Pulmonary artery endothelial cell (primary cell): Measurements from ENCODE around the gene RGS5. TPM values are rescaled to one million over a fixed set of nuclear protein-coding genes. Genes with fewer than 3 reads are reported as not detected.

Experiments used
- DNase-seq: peaks from one replicate; pipeline ENCODE4 v3.0.0-alpha.2; 2011; ENCODE audit warnings: low read depth, low spot score
- total RNA-seq: library from RNA; depleted of rRNA; stranded (reverse); fragments of >200 nt; gene quantifications from 2 replicates; pipeline ENCODE4 v1.2.3, GENCODE V29; 2014

Gene RGS5
- total RNA-seq, 1 donor from 2014 or later, result 189 TPM

DNA sequence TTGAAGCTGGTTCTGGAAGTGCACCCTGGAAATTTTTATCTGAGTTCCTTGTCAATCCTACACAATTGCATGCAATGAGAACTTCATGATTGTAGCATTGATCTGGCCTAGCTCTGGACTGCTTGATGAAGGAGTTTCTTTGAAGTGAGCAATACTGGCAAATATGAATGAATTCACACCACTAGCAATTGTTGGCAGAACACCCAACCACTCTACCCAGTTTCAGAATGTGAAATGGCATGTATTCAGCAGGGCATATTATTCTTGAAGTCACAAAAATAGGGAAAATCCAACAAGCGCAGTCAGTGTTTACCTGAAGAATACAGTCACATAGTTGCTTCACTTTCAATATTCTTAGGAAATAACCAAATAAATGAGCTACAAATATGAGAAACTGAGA, 57.3 kb downstream of the RGS5 start:
- no peak for DNase-seq

DNA sequence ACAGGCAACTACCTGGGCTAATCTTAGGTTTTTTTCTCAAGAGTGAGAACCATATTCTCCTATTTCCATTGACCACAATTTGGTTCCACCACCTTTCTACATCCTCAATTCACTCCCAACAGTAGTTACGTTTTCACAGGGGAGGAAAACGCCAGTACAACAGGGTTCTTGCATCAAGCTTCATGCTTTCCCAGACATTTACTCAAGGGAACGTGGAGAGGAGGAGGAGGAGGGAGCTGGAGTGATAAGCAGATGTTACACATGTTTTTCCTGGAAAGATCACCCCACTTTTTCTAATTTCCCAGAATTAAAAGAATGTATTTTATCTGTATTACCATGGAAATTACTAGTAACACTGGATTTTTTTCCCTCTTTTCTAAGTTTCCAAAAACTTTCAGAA, 58.3 kb downstream of the RGS5 start:
- no peak for DNase-seq

DNA sequence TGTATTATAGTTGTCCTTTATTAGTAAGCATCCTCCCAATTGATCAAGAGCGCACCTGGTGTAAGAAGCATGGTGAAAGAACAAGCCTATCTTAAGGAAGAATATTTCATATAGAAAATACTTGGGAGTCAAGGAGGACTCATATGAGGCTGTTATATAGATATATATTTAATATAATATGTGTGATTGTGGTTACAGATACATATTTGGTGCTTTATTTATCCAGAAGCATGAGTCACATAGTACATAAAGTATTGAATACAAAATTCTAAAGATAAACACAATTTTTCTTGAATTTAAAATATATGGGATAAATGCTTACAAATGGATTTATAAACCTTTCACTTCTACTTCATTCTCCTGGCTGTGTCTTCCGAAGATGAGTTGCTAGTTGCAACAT, 60.6 kb downstream of the RGS5 start:
- no peak for DNase-seq

DNA sequence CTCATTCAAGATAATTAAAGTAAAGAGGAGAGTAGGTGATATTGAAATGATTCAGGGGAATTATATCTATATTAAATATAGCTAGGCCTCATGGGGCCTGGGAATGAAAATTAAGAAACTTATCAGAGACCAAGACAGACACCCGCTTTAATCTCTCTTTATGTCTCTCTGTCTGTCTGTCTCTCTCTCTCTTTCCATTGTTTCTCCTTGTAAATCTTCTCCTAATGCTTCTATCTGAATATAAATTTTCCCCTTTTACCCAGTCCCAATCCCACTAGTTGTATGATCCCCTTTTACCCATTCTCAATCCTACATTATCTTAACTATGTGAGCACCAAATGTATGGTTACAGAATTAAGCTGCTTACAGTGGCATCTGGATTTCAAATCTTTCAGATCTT, 61.2 kb downstream of the RGS5 start:
- DNase-seq, result no peak

DNA sequence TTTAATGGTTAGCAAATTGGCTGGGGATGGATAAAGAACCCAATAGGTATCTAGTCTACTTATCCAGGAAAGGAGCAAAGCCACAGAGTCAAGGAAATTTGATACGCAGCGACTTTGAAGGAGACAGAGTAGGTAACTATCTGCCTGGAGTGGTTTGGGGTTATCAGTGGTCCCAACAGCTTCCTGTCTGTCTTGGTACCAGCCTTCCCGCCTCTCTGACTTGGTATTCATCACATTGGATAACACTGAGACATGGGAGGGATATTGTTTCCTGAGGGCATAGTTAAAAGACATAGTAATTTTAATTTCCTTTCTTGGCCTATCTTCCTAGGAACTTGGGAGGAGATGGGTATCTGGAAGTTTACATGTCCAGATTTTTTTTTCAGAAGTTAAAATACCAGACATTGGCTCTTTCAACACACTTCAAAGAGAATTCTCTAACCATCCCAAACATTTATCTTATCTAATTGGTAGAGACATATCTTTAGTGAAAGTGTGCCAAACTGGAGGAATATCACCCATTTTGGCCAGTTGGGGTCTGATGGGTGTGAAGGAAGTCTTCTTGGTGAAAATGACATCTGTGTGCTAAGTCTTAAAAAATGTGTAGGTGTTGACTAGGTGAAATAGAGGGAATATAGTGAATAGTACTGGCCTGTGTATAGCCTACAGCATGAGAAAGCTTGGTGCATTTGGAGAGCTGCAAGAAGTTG, 65.0 kb downstream of the RGS5 start:
- DNase-seq, result no peak

DNA sequence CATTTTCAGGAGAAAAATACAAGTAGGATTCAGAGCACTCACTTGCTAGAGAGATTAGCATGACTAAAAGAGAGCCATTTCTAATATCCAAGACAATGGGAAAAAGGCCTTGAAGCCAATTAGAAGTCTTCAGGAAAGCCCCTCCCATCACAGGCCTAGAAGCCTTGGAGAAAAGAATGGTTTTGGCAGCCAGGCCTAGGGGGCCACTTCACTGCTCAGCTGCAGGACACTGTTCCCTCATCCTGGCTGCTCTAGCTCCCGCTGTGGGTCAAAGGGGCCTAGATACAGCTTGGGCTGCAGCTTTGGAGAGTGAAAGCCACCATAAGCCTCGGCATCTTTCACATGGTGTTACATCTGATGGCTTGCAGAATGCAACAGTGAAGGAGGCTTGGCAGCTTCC, 70.7 kb downstream of the RGS5 start:
- no peak for DNase-seq

DNA sequence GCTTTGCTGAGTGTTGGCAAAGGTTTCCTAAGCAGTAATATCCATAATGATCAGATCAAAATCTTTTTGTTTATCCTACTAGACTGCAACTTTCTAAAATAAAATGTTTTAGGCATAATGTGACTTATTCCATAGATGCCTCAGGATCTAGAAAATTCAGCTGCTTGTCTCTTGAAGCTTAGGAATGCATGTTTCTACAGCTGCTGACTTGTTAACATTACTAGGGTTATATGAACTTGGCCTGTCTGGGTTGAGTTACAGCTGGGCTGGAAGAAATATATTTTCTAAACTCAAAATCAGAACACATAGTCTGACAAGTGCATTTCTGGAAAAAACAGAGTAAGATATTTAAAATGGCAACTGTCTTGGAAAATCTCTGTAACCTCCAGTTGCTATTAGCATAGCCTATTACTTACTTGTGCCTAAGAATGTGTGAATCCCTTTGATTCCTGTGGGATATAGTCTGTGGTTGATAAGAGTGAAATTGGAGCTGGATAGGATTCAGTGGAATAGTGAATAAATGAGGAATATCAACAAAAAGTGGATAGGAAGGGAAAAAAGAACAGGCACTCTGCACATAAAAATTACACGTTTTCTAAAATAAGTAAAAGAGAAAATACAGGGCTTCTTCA, 72.4 kb downstream of the RGS5 start:
- no peak for DNase-seq

DNA sequence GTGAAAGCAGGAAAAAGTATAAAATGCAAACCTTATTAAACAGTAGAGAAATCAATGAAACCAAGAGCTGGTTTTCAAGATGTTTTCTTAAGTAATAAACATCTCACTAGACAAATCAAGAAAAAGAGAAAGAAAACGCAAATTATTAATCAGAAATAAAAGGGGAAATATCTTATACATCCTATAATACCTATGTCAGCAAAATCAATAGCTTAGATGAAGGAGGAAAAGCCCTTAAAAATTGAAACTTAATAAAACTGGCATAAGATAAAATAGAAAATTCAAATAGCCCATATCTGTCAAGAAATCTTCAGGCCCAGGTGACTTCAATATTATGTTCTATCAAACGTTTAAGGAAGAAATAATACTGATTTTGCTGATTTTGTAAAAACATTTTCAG, 74.4 kb downstream of the RGS5 start:
- DNase-seq, result no peak

DNA sequence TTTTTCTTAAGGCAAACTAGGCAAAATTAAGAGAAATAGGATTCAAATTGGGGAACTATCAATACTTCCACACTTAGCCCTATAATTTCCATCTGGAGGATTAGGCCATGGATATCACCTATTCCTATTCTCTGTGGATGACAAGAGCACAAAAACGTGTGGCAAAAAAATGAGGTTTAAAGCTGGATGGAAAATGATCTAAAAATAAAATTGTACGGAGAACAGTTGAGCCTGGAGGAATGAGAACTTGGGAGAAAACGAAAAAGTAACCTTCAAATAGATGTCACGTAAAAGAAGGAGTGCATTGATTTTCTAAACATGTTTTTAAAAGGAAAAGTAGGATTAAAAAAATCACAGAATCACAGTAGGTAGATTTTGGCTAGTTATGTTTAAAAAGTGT, 77.9 kb downstream of the RGS5 start:
- no peak for DNase-seq

DNA sequence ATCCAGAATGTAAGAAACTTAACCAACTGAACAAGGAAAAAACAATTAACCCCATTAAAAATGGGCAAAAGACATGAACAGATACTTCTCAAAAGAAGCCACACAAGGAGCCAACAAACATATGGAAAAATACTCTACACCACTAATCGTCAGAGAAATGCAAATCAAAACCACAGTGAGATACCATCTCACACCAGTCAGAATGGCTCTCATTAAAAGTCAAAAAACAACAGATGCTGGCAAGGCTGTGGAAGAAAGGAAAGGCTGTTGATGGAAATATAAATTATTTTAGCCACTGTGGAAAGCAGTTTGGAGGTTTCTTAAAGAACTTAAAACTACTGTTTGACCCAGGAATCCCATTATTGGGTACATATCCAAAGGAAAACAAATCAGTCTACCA, 82.3 kb downstream of the RGS5 start:
- no peak for DNase-seq

DNA sequence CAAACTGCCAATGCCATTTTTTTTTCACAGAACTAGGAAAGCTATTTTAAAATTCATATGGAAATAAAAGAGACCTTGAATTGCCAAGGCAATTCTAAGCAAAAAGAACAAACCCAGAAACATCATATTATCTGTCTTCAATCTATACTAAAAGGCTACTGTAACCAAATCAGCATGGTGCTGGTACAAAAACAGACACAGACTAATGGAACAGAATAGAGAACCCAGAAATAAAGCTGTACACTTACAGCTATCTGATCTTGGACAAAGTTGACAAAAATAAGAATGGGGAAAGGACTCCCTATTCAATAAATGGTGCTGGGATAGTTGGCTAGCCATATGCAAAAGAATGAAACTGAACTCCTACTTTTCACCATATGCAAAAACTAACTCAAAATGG, 83.0 kb downstream of the RGS5 start:
- no peak for DNase-seq

DNA sequence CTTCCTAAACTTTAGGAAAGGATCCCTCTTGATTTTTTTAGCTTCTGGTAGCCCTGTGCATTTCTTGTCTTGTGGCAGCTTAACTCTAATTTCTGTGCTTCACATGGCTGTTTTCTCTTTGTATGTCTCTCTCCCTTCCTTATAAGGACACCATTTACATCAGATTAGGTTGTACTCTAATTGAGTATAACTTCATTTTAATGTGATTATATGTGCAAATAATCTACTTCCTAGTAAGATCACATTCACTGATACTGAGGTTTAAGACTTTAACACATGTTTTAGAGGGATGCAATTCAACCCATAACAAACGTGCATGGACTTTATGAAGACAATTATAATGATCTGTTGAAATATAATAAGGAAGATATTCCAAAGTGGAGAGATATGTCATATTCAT, 86.8 kb downstream of the RGS5 start:
- DNase-seq, result no peak

DNA sequence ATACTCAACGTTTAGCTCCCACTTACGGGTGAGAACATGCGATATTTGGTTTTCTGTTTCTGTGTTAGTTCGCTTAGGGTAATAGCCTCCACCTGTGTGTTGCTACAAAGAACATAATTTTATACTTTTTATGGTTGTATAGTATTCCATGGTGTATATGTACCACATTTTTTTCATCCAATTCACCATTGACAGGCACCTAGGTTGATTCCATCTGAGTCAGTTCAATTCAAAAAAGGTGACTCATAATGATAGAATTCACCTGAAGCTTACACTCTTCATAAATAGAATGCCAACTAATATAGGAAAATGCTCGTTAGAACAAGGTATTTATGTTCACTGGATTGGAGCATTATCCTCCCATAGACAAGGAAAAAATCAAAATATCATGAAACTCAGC, 95.1 kb downstream of the RGS5 start:
- DNase-seq, result no peak

DNA sequence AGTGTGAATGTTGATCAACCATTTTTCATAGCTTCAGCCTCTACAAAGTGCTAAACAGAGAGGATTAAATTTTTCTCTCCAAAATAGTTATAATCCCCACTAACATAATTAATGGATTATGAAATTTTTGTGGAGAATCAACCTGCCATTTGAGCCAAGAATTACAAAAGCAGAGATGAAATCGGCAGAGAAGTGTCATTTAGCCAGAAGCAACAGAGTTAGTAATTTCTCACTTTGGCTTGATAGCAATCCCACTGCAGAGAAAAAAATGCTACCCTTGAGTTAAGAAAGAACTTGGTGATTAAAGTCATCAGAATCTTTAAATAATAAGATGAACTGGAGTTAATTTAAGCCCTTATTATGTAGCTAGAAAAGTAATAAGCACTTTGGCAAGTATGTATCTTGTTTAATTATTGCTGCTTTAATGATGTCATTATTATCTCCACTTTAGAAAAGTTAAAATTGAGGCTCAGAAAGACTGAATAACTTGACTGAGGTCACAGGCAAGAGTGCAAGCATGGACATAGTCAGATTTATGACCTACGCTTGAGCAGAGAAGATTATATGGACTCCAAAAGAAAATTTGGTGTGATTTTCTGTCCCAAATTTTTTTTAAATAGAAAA, 96.2 kb downstream of the RGS5 start:
- no peak for DNase-seq

DNA sequence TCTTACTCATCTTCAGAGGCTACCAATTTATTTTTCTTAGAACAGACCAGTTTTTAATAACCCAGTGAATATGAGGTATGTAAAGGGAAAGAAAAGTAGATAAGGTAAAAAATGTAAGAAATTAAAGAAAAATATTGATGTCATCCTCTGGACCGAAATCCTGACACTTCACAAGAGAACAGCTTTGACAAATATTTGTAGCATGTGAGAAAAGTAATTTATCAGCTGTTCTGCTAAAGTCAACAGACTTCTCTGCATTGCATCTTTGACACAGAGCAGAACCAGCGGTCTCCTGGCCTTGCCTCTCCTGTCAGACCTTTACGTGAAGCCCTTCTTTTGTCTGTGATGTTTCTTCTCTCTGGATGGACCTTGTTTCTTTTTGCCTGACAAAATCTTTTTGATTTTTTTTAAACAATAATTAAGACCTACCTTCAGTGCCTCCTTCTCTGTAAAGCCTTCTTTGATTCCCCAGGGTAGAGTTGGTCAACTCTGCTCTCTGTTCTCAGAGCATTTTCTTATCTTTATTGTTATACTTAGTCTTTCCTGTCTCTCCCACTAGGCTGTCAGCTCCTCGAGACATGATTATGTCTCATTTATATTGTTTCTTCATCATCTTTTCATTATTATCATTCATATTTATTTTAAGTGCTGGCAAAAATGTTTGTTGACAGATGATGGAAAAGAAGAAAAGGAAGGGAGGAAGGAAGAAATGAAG, 98.2 kb downstream of the RGS5 start:
- no peak for DNase-seq

DNA sequence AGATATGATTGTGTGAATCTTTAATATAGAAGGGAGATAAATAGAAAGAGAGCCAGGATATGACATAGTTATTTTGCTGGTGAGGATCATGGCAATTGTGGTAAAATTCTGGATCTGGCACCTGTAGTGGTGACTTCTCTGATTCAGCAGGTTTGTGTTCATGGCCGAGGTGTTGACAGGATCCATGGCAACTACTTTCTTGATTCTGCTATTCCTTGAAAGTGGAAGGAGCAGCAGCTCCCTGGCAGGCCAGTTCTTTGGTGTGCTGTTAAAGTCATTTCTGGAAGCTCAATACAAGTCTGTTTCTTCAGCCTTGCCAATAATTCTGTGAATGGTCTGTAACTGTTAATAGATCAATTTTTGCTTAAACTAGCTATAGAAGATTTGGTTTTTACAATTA, 100.1 kb downstream of the RGS5 start:
- no peak for DNase-seq

DNA sequence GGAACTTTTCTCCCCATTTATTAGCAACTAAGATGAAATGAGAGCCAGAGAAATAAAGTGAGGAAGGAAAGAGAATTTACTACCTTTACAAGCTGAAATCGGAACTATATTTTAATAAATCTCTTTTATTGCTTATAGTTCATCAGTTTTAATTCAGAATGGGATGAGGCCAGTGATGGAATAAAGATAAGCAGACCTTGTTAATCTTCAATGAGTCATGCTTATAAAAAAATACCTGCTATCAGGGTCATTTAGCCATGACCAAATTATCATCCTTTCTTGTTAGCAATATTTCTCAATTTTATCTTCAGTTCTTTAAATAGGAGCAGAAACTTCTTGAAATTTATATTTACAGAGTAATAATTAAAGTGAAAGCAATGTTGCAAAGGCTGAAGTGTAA, 107.5 kb downstream of the RGS5 start:
- no peak for DNase-seq

DNA sequence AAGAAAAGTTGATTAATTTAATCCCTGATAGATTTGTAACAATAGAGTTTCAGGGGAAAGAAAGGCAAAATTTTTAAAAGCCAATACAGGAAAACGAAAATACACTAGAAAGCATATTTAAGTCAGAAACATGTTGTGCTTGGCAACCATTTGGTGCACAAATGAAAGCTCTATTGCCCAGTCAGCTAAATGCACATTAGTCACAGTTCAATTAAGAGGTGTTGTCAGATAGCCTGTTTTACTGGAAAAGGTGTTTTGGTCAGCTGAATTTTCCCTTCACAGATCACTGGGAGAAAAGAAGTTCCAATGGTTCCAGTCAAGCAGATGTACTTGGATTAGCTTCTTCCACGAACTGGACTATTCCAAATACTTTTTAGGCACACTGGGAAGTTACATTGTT, 108.1 kb downstream of the RGS5 start:
- no peak for DNase-seq

DNA sequence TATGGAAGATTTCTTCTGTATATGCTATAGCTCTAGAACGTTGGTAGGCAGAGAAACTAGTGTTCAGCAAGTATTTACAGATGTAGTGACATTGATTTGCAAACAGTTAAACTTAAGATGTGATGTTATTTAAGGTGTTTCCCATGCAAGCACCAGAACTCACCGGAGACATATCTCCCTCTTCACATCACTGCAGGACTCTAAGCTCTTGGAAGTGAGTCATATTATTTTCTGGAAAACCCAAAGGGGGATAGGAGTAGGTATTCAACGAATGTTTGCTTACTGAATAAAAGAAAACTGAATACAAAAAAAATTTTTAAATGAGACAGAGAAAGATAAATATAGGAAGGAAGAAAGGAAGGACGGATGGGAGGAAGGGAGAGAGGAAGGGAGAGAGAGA, 108.5 kb downstream of the RGS5 start:
- no peak for DNase-seq

DNA sequence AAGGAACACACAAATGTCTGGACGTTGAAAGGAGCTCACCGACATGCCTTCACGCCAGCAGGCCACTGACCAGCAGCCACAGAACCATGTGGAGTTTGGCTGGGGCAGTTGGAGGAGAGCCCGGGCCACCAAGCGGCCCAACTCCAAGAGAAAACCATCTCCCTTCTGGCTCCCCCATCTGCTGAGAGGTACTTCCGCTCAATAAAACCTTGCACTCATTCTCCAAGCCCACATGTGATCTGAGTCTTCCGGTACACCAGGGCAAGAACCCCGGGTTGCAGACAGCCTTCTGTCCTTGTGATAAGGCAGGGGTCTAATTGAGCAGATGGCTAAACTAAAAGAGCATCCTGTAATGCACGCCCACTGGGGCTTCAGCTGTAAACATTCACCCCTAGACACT, 109.1 kb downstream of the RGS5 start:
- DNase-seq, result no peak

DNA sequence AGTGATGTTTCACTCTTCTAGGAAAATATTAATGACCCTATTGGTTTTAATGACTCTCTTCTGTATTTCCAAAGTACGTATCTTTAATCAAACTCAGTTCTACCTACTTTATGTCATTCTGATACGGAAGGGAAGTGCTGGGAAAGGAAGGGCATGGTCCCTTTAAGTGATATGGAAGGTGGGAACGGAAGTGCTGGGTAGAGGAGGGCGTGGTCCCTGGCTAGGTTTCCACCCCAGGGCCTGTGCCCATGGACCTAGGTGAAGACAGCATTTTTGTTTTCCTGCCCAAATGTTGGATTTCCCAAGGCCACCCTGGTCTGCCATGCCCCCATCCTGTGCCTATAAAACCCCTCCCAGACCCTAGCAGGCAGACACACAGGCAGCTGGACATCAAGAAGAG, 109.5 kb downstream of the RGS5 start:
- no peak for DNase-seq
